SK-N-SH (cell line): ENCODE measurements around the gene MICB. TPM values are rescaled to one million over a fixed set of nuclear protein-coding genes. Genes with fewer than 3 reads are reported as not detected.

ENCODE experiments used
- CTCF ChIA-PET: fragments of 300-600, 350-600 bp; formaldehyde crosslinking; extraction: SDS; loops from one replicate; lab custom pipeline; 2021; lab: Yijun Ruan, JAX
- POLR2A ChIA-PET: fragments of 350-600 bp; sonication (Branson Sonifier 250); formaldehyde crosslinking; extraction: SDS; loops from one replicate; lab custom pipeline; 2020; ENCODE audit warnings: antibody characterized with exemption, inconsistent platforms; lab: Yijun Ruan, JAX
- DNase-seq: peaks from one replicate; pipeline ENCODE4 v3.0.0; 2012
- H2AFZ ChIP-seq: fragments of 200-600 bp; sonication (generic); 2 replicates; pipeline ENCODE4 v1.8.1; 2016; ENCODE audit warnings: antibody characterized with exemption, mild to moderate bottlenecking, low read depth
- H3F3A ChIP-seq: fragments of 200-600 bp; sonication (generic); replicated peaks from 2 replicates; pipeline ENCODE3; 2016; ENCODE audit warnings: antibody characterized with exemption, mild to moderate bottlenecking; ENCODE audit not compliant: insufficient read depth
- H3K27ac ChIP-seq, 2 experiments: fragments of 200-500 bp in 1 of 2; fragments of 200-600 bp in 1 of 2; sonication (Bioruptor generic) in 1 of 2; sonication (generic), shearing (Covaris generic) in 1 of 2; 2 replicates each; pipeline versions ENCODE4 v1.5.1 to v1.6.1; 2014 to 2016; ENCODE audit warnings: low read depth in 2 of 2, inconsistent platforms in 1 of 2, low read length in 1 of 2, mild to moderate bottlenecking in 1 of 2, mixed read lengths in 1 of 2
- H3K27me3 ChIP-seq: fragments of 200-600 bp; sonication (generic), shearing (Covaris generic); 2 replicates; pipeline ENCODE4 v1.6.1; 2016; ENCODE audit warnings: mixed run types; ENCODE audit not compliant: insufficient read depth
- H3K36me3 ChIP-seq, 2 experiments: fragments of 200-500 bp in 1 of 2; fragments of 200-600 bp in 1 of 2; sonication (Bioruptor generic) in 1 of 2; sonication (generic) in 1 of 2; replicated peaks in 1 of 2; 2 replicates each; pipeline versions ENCODE3 to v1.5.1; 2014 to 2016; ENCODE audit warnings: low read length in 1 of 2, mild to moderate bottlenecking in 1 of 2; ENCODE audit not compliant: insufficient read depth in 2 of 2, control insufficient read depth in 1 of 2
- H3K4me1 ChIP-seq, 2 experiments: fragments of 200-500 bp in 1 of 2; fragments of 200-600 bp in 1 of 2; sonication (Bioruptor generic) in 1 of 2; sonication (generic), shearing (Covaris generic) in 1 of 2; 2 replicates each; pipeline versions ENCODE4 v1.5.1 to v1.6.1; 2014 to 2016; ENCODE audit warnings: low read depth in 1 of 2, low read length in 1 of 2, mixed run types in 1 of 2; ENCODE audit not compliant: insufficient read depth in 2 of 2, control insufficient read depth in 1 of 2
- H3K4me2 ChIP-seq: fragments of 200-600 bp; sonication (generic), shearing (Covaris generic); 2 replicates; pipeline ENCODE4 v1.6.1; 2017; ENCODE audit warnings: mixed run types
- H3K4me3 ChIP-seq, 2 experiments: fragments of 200-500 bp in 1 of 2; fragments of 200-600 bp in 1 of 2; sonication (Bioruptor generic) in 1 of 2; sonication (generic), shearing (Covaris generic) in 1 of 2; 2 replicates each; pipeline versions ENCODE4 v1.5.1 to v1.8.1; 2014 to 2016; ENCODE audit warnings: low read depth in 2 of 2, inconsistent platforms in 1 of 2, low read length in 1 of 2, mild to moderate bottlenecking in 1 of 2, mixed read lengths in 1 of 2, moderate library complexity in 1 of 2
- H3K79me2 ChIP-seq: fragments of 200-600 bp; sonication (generic); 2 replicates; pipeline ENCODE4 v1.8.1; 2017; ENCODE audit warnings: mild to moderate bottlenecking; ENCODE audit not compliant: insufficient read depth
- H3K9ac ChIP-seq: fragments of 200-600 bp; sonication (generic); 2 replicates; pipeline ENCODE4 v1.6.1; 2017; ENCODE audit warnings: mixed run types
- H3K9me2 ChIP-seq: fragments of 200-600 bp; sonication (generic); 2 replicates; pipeline ENCODE4 v1.6.1; 2017; ENCODE audit warnings: mixed run types
- H3K9me3 ChIP-seq: fragments of 200-600 bp; sonication (generic); 2 replicates; pipeline ENCODE4 v1.6.1; 2017; ENCODE audit warnings: mixed run types, mild to moderate bottlenecking, moderate library complexity
- H4K20me1 ChIP-seq: fragments of 200-600 bp; sonication (generic); 2 replicates; pipeline ENCODE4 v1.6.1; 2017; ENCODE audit warnings: mild to moderate bottlenecking, mixed run types; ENCODE audit not compliant: insufficient read depth
- CHD2 ChIP-seq: fragments of 150-350 bp; IDR thresholded peaks from 2 replicates; pipeline ENCODE4 v1.6.1; 2018; ENCODE audit warnings: low read length; ENCODE audit not compliant: partially characterized antibody
- ELF1 ChIP-seq: IDR thresholded peaks from 2 replicates; pipeline ENCODE4 v1.4.0; 2012
- EP300 ChIP-seq, 2 experiments: IDR thresholded peaks; 2 replicates each; pipeline versions ENCODE4 v1.4.0 to v1.6.1; 2012; ENCODE audit warnings: borderline replicate concordance in 1 of 2, low read depth in 1 of 2, low read length in 1 of 2
- EZH2phosphoT487 ChIP-seq: fragments of 200-600 bp; sonication (generic); IDR thresholded peaks from 2 replicates; pipeline ENCODE4 v1.6.1; 2017; ENCODE audit warnings: low read depth, mixed run types, mild to moderate bottlenecking, antibody characterized with exemption, moderate library complexity, borderline replicate concordance
- FOXM1 ChIP-seq: IDR thresholded peaks from 2 replicates; pipeline ENCODE4 v1.4.0; 2012; ENCODE audit warnings: low read depth, mild to moderate bottlenecking
- GATA2 ChIP-seq: sonication (generic); formaldehyde crosslinking; IDR thresholded peaks from 2 replicates; pipeline ENCODE4 v1.5.0; 2020; ENCODE audit warnings: mild to moderate bottlenecking, missing genetic modification reagents
- MEF2A ChIP-seq: IDR thresholded peaks from 2 replicates; pipeline ENCODE4 v1.4.0; 2012; ENCODE audit warnings: low read depth, borderline replicate concordance
- PBX3 ChIP-seq: IDR thresholded peaks from 2 replicates; pipeline ENCODE4; 2012
- RAD21 ChIP-seq: IDR thresholded peaks from 2 replicates; pipeline ENCODE4 v1.6.1; 2012; ENCODE audit warnings: mild to moderate bottlenecking, low read length
- TCF12 ChIP-seq: IDR thresholded peaks from 2 replicates; pipeline ENCODE4 v1.4.0; 2012
- YY1 ChIP-seq: IDR thresholded peaks from 2 replicates; pipeline ENCODE4 v1.4.0; 2012; ENCODE audit warnings: low read depth, mild to moderate bottlenecking
- WGBS: methylation state at CpG from one replicate; pipeline ENCODE4 v1.1.6; 2017; ENCODE audit warnings: low lambda C conversion rate; 5-methylcytosine and 5-hydroxymethylcytosine counted together
- polyA plus RNA-seq, 3 experiments: library from polyadenylated mRNA; depleted of rRNA; stranded (reverse); fragments of >200 nt; gene quantifications; 2 replicates each; pipeline ENCODE4 v1.2.3, GENCODE V29; 2012
- TF ChIP-seq, protein P1 (sequence below): IDR thresholded peaks from 2 replicates; pipeline ENCODE4 v1.6.1; 2012; ENCODE audit warnings: mild to moderate bottlenecking, low read depth, low read length, moderate library complexity

MICB gene
- polyA plus RNA-seq, 1 of the 3 experiments (the other 2 are of a cell fraction) = 9.7 TPM

- Histone ChIP-seq H3K27me3 (no peaks in the 10 kb centered on the region), H3K4me3 (no peak overlapping the region), H3K9ac (no peak overlapping the region), H3K36me3 (peaks cover 66 to 73% of the 10 kb centered on the region in 2 experiments), H3K4me2 (no peak overlapping the region), H3K4me1 (no peaks in the 10 kb centered on the region), H3K9me3 (no peaks in the 10 kb centered on the region), H3F3A (peaks cover 28% of the 10 kb centered on the region), H2AFZ (no peak overlapping the region), H4K20me1 (peaks cover 57% of the 10 kb centered on the region), H3K27ac (no peak overlapping the region), H3K79me2 (peaks cover 29% of the 10 kb centered on the region), H3K9me2 (no peaks in the 10 kb centered on the region)
- no peak for TF ChIP-seq GATA2
- TF ChIP-seq EP300 (IDR thresholded peaks at IDR 0.05; ENCODE audit: borderline replicate concordance in 1 of 2, low read depth in 1 of 2, low read length in 1 of 2) = no peak
- TF ChIP-seq ELF1 = no peak
- TF ChIP-seq MEF2A = no peak
- TF ChIP-seq PBX3 = no peak
- TF ChIP-seq EZH2phosphoT487 = no peak
- no peak for TF ChIP-seq CHD2
- no peak for TF ChIP-seq FOXM1
- TF ChIP-seq RAD21 = no peak
- no peak for TF ChIP-seq TCF12
- TF ChIP-seq YY1 = no peak
- TF ChIP-seq, protein P1, sequence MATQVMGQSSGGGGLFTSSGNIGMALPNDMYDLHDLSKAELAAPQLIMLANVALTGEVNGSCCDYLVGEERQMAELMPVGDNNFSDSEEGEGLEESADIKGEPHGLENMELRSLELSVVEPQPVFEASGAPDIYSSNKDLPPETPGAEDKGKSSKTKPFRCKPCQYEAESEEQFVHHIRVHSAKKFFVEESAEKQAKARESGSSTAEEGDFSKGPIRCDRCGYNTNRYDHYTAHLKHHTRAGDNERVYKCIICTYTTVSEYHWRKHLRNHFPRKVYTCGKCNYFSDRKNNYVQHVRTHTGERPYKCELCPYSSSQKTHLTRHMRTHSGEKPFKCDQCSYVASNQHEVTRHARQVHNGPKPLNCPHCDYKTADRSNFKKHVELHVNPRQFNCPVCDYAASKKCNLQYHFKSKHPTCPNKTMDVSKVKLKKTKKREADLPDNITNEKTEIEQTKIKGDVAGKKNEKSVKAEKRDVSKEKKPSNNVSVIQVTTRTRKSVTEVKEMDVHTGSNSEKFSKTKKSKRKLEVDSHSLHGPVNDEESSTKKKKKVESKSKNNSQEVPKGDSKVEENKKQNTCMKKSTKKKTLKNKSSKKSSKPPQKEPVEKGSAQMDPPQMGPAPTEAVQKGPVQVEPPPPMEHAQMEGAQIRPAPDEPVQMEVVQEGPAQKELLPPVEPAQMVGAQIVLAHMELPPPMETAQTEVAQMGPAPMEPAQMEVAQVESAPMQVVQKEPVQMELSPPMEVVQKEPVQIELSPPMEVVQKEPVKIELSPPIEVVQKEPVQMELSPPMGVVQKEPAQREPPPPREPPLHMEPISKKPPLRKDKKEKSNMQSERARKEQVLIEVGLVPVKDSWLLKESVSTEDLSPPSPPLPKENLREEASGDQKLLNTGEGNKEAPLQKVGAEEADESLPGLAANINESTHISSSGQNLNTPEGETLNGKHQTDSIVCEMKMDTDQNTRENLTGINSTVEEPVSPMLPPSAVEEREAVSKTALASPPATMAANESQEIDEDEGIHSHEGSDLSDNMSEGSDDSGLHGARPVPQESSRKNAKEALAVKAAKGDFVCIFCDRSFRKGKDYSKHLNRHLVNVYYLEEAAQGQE = no peak
- ChIA-PET CTCF (interaction anchor here (0.6 to 3.0 kb wide), 5 partner anchors 8 to 66 kb away, joined by 3 to 12 read pairs (median 4); partner anchors contain the start of gene DDX39B), POLR2A (interaction anchor here (1.4 kb wide), 1 partner anchor 9 kb away, joined by 12 read pairs; the partner anchor contains the start of gene DDX39B)
- WGBS = 88% methylated on average over 9 of the region's 9 CpGs
- no peak for DNase-seq
Observed at GRCh38 chr6:31531771-31532643, 34.1 kb downstream of the MICB start.
